DND-41 (cell line): ENCODE measurements around the gene PPP3CA.

Experiments used
- CTCF ChIP-seq: IDR thresholded peaks from 2 replicates; pipeline ENCODE4 v1.5.1; 2012; ENCODE audit warnings: borderline replicate concordance, low read length, moderate library complexity, mild to moderate bottlenecking; ENCODE audit not compliant: poor library complexity, severe bottlenecking; ENCODE audit errors: extremely low read depth
- EZH2 ChIP-seq: IDR thresholded peaks from 3 replicates; pipeline ENCODE4 v1.6.1; 2012; ENCODE audit warnings: borderline replicate concordance, low read depth, mild to moderate bottlenecking, moderate library complexity, low read length, inconsistent platforms; ENCODE audit not compliant: severe bottlenecking

DNA sequence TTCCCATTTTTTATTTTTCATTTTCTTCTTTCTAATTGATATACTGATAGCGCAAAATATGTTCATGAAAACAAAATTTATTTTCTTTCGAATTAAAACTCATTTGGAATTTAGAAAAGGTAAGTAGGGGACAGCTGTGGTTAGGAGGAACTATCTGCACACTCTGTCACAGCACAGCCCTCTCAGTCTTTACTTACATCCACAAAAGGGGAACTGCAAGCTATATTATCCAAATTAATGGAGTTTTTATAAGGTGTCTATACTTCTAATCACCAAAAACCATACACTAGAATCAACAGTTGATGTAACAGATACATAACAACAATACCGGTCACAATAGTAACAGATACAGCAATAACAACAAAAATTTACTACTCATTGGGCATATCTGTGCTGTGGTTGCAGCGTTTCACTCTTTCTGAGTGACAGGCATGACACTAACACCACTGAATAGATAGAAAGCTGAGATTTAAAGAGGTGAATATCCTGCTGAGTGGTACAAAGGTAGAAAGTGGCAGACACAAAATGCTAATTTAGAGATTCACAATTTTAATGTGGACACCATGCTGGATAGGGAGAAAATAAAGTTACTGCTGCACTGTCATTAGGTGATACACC is 160.7 kb downstream of the PPP3CA start:
- TF ChIP-seq CTCF = no peak
- no peak for TF ChIP-seq EZH2
